Subcutaneous adipose tissue (tissue), 4 donors: ENCODE results near the gene ALKBH5. TPM values are rescaled to one million over a fixed set of nuclear protein-coding genes. Genes with fewer than 3 reads are reported as not detected.

Source experiments
- total RNA-seq, 4 donors: library from RNA; depleted of rRNA; stranded (reverse); fragments of >200 nt; gene quantifications; one replicate each; pipeline ENCODE4 v1.1.0, GENCODE V29; 2016
- TF ChIP-seq, protein P1 (sequence below): fragments of 450-650 bp; IDR thresholded peaks from one replicate; pipeline ENCODE4 v1.5.1; 2016; ENCODE audit warnings: low read depth, mild to moderate bottlenecking, control low read depth, antibody characterized with exemption, moderate library complexity

ALKBH5 gene
- total RNA-seq, 4 donors from 2014 or later, result 57.5 to 69.6 (median 67.5) TPM

GRCh38 chr17:18179804-18180203, 3.8 kb upstream of the ALKBH5 start:
- TF ChIP-seq, protein P1, sequence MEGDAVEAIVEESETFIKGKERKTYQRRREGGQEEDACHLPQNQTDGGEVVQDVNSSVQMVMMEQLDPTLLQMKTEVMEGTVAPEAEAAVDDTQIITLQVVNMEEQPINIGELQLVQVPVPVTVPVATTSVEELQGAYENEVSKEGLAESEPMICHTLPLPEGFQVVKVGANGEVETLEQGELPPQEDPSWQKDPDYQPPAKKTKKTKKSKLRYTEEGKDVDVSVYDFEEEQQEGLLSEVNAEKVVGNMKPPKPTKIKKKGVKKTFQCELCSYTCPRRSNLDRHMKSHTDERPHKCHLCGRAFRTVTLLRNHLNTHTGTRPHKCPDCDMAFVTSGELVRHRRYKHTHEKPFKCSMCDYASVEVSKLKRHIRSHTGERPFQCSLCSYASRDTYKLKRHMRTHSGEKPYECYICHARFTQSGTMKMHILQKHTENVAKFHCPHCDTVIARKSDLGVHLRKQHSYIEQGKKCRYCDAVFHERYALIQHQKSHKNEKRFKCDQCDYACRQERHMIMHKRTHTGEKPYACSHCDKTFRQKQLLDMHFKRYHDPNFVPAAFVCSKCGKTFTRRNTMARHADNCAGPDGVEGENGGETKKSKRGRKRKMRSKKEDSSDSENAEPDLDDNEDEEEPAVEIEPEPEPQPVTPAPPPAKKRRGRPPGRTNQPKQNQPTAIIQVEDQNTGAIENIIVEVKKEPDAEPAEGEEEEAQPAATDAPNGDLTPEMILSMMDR, result no peak

GRCh38 chr17:18181358-18181757, 2.3 kb upstream of the ALKBH5 start:
- TF ChIP-seq, protein P1, result no peak

- TF ChIP-seq, protein P1, result no peak
These were observed 1.3 kb upstream of the ALKBH5 start for GRCh38 chr17:18182110-18182977.

DNA sequence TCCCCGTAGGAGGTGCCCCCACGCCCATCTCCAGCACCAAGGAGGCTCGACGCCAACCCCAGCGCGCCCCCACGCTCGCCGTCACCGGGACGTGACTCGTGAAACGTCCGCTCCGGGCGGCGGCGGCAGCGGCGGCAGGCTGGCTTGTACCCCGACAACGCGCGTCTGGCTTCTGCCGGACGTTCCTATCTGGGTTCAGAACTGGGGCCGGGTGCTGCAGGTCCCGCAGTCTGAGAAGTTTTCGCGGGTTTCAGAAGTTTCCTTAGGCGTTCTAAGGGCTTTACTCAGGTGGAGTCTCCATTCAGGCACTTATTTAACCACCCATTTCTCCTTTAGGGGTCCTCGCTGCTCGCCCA, 672 bp upstream of the ALKBH5 start:
- TF ChIP-seq, protein P1, result no peak

DNA sequence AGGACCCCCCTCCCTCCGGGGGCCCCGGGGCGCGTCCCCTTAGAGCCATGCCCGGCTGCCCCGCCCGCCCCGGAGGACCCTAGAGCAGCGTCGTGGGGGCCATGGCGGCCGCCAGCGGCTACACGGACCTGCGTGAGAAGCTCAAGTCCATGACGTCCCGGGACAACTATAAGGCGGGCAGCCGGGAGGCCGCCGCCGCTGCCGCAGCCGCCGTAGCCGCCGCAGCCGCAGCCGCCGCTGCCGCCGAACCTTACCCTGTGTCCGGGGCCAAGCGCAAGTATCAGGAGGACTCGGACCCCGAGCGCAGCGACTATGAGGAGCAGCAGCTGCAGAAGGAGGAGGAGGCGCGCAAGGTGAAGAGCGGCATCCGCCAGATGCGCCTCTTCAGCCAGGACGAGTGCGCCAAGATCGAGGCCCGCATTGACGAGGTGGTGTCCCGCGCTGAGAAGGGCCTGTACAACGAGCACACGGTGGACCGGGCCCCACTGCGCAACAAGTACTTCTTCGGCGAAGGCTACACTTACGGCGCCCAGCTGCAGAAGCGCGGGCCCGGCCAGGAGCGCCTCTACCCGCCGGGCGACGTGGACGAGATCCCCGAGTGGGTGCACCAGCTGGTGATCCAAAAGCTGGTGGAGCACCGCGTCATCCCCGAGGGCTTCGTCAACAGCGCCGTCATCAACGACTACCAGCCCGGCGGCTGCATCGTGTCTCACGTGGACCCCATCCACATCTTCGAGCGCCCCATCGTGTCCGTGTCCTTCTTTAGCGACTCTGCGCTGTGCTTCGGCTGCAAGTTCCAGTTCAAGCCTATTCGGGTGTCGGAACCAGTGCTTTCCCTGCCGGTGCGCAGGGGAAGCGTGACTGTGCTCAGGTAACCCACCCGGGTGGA, 759 bp downstream of the ALKBH5 start:
- TF ChIP-seq, protein P1, result no peak

DNA sequence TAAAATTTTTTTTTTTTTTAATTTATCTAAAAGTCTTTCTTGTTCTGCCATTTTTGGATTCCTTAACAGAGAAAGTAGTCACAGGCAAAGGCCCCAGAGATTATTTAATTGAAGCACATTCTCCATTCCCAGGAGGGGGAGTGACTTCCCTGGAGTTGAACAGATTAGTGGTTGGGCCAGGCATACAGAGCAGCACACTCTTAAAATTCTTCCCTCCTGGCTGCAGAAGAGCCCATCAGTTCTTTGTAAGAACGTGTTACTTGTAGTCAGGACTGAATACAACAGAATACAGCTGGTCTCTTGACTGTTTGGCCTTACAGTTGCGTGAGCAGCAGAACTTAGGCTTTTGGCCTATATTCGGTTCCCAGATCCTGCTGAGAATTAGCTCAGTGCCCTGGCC, 1.8 kb downstream of the ALKBH5 start:
- TF ChIP-seq, protein P1, result no peak

DNA sequence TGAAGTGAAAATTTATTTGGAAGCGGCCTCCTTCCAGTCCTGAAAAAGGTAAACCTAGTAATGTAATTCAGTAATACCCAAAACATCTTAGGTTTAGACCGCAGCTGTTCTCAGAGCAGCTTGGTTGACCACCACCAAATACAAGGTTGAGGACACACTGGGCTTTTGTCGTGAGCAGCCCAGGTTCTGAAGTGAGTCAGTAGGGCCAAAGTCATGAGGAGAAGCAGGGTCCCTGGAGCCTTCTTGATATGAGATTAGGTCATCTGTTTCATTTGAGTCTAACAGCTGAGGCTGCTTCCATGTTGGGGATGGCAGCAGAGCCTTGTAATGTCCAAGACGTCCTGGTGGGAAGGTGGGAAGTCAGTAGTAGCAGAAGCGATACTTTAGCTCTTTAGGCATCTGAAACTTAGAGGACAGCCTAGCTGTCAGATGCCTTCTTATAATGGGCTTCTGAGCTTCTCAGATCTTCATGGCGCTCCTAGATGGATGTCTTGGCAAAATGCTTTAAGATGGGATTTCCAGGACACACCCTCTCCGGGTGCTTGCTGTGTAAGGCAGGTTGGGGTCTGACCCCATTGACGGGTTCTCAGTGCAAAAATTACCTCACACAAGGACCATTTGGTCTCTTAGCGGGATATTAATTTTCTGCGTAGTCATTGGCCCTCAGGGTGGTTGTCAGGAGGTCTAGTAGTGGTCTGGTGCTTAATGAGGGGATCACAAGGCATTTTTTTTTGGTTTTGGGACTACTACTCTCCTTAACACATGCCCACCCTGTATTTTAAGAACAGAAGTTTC, 2.4 kb downstream of the ALKBH5 start:
- TF ChIP-seq, protein P1, result no peak
